Posterior cingulate gyrus (tissue), 11 donors: ENCODE measurements around the gene NCBP2L.

Source experiments
- DNase-seq, 10 donors: peaks; one replicate each; pipeline versions ENCODE4 v3.0.0 to v3.0.0-alpha.2; 2020 to 2021; ENCODE audit warnings: mixed read lengths in 3 of 10
- intact Hi-C: fragments of 100-400 bp; cut with DNase I; formaldehyde crosslinking; loops from one replicate; pipeline ENCODE4 v1.15.1; 2023

Gene NCBP2L

GRCh38 chrX:107750861-107751445 lies 26.6 kb upstream of the NCBP2L start:
- no peak for DNase-seq
- intact Hi-C loops: no loop called here

- intact Hi-C loops: no loop called here
- DNase-seq: peak in 1 of 10 donors; percentile 22
Measured at GRCh38 chrX:107752043-107752442, 25.5 kb upstream of the NCBP2L start.

GRCh38 chrX:107752714-107753113 lies 24.8 kb upstream of the NCBP2L start:
- intact Hi-C loops: no loop called here
- no peak for DNase-seq

GRCh38 chrX:107753187-107753586 lies 24.3 kb upstream of the NCBP2L start:
- intact Hi-C loops: no loop called here
- DNase-seq: no peak

GRCh38 chrX:107755721-107756120 lies 21.8 kb upstream of the NCBP2L start:
- DNase-seq: no peak
- intact Hi-C loops: no loop called here

- DNase-seq: no peak
- intact Hi-C loops: no loop called here
Measured at GRCh38 chrX:107758231-107758766, 19.2 kb upstream of the NCBP2L start.

GRCh38 chrX:107760304-107761077 lies 17.0 kb upstream of the NCBP2L start:
- intact Hi-C loops: no loop called here

GRCh38 chrX:107763647-107764046 lies 13.9 kb upstream of the NCBP2L start:
- DNase-seq: no peak
- intact Hi-C loops: no loop called here

More at GRCh38 chrX:107760304-107761077, 17.0 kb upstream of the NCBP2L start:
- DNase-seq: peak in 1 of 10 donors; percentile 7

- DNase-seq: no peak
- intact Hi-C loops: no loop called here
Measured at GRCh38 chrX:107764845-107765608, 12.5 kb upstream of the NCBP2L start.

GRCh38 chrX:107766470-107767150 lies 10.9 kb upstream of the NCBP2L start:
- no peak for DNase-seq
- intact Hi-C loops: no loop called here

GRCh38 chrX:107768051-107768450 lies 9.5 kb upstream of the NCBP2L start:
- no peak for DNase-seq
- intact Hi-C loops: no loop called here

- DNase-seq: no peak
- intact Hi-C loops: no loop called here
Measured at GRCh38 chrX:107769581-107770317, 7.8 kb upstream of the NCBP2L start.

GRCh38 chrX:107773206-107773605 lies 4.3 kb upstream of the NCBP2L start:
- intact Hi-C loops: no loop called here
- DNase-seq: peak in 1 of 10 donors; percentile 48

GRCh38 chrX:107773906-107774435 lies 3.6 kb upstream of the NCBP2L start:
- intact Hi-C loops: loop anchor here (2.0 kb wide), 1 partner anchor 57 kb away; no protein-coding TSS in a partner anchor
- no peak for DNase-seq

- peak in 1 of 10 donors; percentile 75 for DNase-seq
Measured at GRCh38 chrX:107775000-107775733, 2.4 kb upstream of the NCBP2L start.

GRCh38 chrX:107775734-107776511 lies 1.6 kb upstream of the NCBP2L start, which contains the start of gene TSC22D3:
TSS of gene TSC22D3 (minus strand) at chrX:107775787. CDS start at chrX:107775419, 368 bp downstream.
- intact Hi-C loops: loop anchor here (2.0 kb wide), 1 partner anchor 59 kb away; no protein-coding TSS in a partner anchor
- peak; percentile 57 to 96 (median 74) for DNase-seq

More at GRCh38 chrX:107775000-107775733, 2.4 kb upstream of the NCBP2L start:
- intact Hi-C loops: loop anchor here (2.0 kb wide), 1 partner anchor 58 kb away; no protein-coding TSS in a partner anchor
